Measurements from ENCODE around the gene CYP27A1.

The CYP27A1 gene

GRCh38 chr2:218829868-218830451 is 48.0 kb downstream of the CYP27A1 start:
- TF ChIP-seq CTCF (IDR thresholded peaks at IDR 0.05; ENCODE audit: low read length): no peak
- TF ChIP-seq EZH2 (IDR thresholded peaks at IDR 0.05; ENCODE audit: borderline replicate concordance, low read length): no peak
- Histone ChIP-seq H3K4me1 (ENCODE audit: insufficient read depth, low read length, severe bottlenecking) (no peaks in the 10 kb centered on the region), H2AFZ (ENCODE audit: low read length) (no peak overlapping the region), H3K9me3 (ENCODE audit: low read length) (no peaks in the 10 kb centered on the region), H3K27ac (ENCODE audit: low read depth, low read length, poor library complexity, severe bottlenecking) (no peak overlapping the region), H3K9ac (ENCODE audit: low read length) (no peak overlapping the region), H3K4me2 (ENCODE audit: low read length) (no peak overlapping the region), H3K36me3 (ENCODE audit: insufficient read depth, low read length) (no peaks in the 10 kb centered on the region), H3F3A (ENCODE audit: insufficient read depth, low read length) (no peaks in the 10 kb centered on the region), H4K20me1 (ENCODE audit: insufficient read depth, low read length) (no peaks in the 10 kb centered on the region), H3K9me2 (ENCODE audit: low read depth, low read length) (no peaks in the 10 kb centered on the region), H3K4me3 (ENCODE audit: low read depth, low read length, poor library complexity, severe bottlenecking) (no peak overlapping the region), H3K27me3 (ENCODE audit: insufficient read depth, low read length) (no peaks in the 10 kb centered on the region), H3K79me2 (ENCODE audit: insufficient read depth, low read length) (no peaks in the 10 kb centered on the region)

- H3K9me2 ChIP-seq (ENCODE audit: low read depth, low read length): no peaks in the 10 kb centered on the region
- no peak overlapping the region for H3K27ac ChIP-seq (ENCODE audit: low read depth, low read length, poor library complexity, severe bottlenecking)
- H4K20me1 ChIP-seq (ENCODE audit: insufficient read depth, low read length): no peaks in the 10 kb centered on the region
- no peaks in the 10 kb centered on the region for H3K79me2 ChIP-seq (ENCODE audit: insufficient read depth, low read length)
- no peak overlapping the region for H2AFZ ChIP-seq (ENCODE audit: low read length)
- no peaks in the 10 kb centered on the region for H3K36me3 ChIP-seq (ENCODE audit: insufficient read depth, low read length)
- TF ChIP-seq CTCF (IDR thresholded peaks at IDR 0.05; ENCODE audit: low read length): no peak
- TF ChIP-seq EZH2 (IDR thresholded peaks at IDR 0.05; ENCODE audit: borderline replicate concordance, low read length): no peak
- no peak overlapping the region for H3K9ac ChIP-seq (ENCODE audit: low read length)
- H3K4me3 ChIP-seq (ENCODE audit: low read depth, low read length, poor library complexity, severe bottlenecking): no peak overlapping the region
- H3K9me3 ChIP-seq (ENCODE audit: low read length): no peaks in the 10 kb centered on the region
- no peaks in the 10 kb centered on the region for H3K27me3 ChIP-seq (ENCODE audit: insufficient read depth, low read length)
- H3K4me2 ChIP-seq (ENCODE audit: low read length): no peak overlapping the region
- H3K4me1 ChIP-seq (ENCODE audit: insufficient read depth, low read length, severe bottlenecking): no peaks in the 10 kb centered on the region
- H3F3A ChIP-seq (ENCODE audit: insufficient read depth, low read length): no peaks in the 10 kb centered on the region
Measured at GRCh38 chr2:218830526-218831306, 48.8 kb downstream of the CYP27A1 start.

- Histone ChIP-seq H3K4me3 (ENCODE audit: low read depth, low read length, poor library complexity, severe bottlenecking) (no peak within 1 kb of the TSS), H3K79me2 (ENCODE audit: insufficient read depth, low read length) (no peaks in the 10 kb centered on the region), H3K9ac (ENCODE audit: low read length) (no peak within 1 kb of the TSS), H2AFZ (ENCODE audit: low read length) (no peak within 1 kb of the TSS), H3F3A (ENCODE audit: insufficient read depth, low read length) (no peaks in the 10 kb centered on the region), H4K20me1 (ENCODE audit: insufficient read depth, low read length) (no peaks in the 10 kb centered on the region), H3K36me3 (ENCODE audit: insufficient read depth, low read length) (no peaks in the 10 kb centered on the region), H3K4me1 (ENCODE audit: insufficient read depth, low read length, severe bottlenecking) (no peaks in the 10 kb centered on the region), H3K27ac (ENCODE audit: low read depth, low read length, poor library complexity, severe bottlenecking) (no peak within 1 kb of the TSS), H3K27me3 (ENCODE audit: insufficient read depth, low read length) (no peaks in the 10 kb centered on the region), H3K9me3 (ENCODE audit: low read length) (no peaks in the 10 kb centered on the region), H3K4me2 (ENCODE audit: low read length) (no peak within 1 kb of the TSS), H3K9me2 (ENCODE audit: low read depth, low read length) (no peaks in the 10 kb centered on the region)
- TF ChIP-seq EZH2 (IDR thresholded peaks at IDR 0.05; ENCODE audit: borderline replicate concordance, low read length) (no peak), CTCF (IDR thresholded peaks at IDR 0.05; ENCODE audit: low read length) (no peak)
Measured at GRCh38 chr2:218831378-218831990, 49.5 kb downstream of the CYP27A1 start, which contains the start of gene PRKAG3. Gene PRKAG3 (minus strand): TSS chr2:218831803.
